Measurements from ENCODE around the gene ATP8B4. TPM values are rescaled to one million over a fixed set of nuclear protein-coding genes. Genes with fewer than 3 reads are reported as not detected.

ATP8B4 gene
- polyA plus RNA-seq, 1 donor (not counting 4 experiments of a cell fraction or from before 2014, with no cell fraction given), result 0.05 TPM

DNA sequence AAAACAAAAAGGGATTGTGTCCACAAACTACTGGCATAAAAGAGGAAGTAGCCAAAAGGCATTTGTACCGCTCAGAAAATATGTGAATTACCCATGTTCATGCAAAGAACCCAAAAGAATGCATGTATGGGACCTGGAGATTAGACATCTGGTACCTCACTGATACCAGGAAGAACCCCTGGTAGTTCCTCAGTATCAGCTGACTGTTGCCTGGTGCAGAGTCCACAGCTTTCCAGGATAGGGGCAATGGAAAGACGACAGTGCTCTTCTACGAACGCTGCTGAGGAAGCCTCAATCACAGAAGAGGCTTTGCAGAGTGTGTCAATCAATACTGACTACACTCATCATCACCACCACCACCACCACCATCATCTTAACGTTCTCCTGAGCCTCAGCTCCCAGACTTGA is 63.3 kb downstream of the ATP8B4 start:
- DNase-seq (ENCODE audit: low read depth, low spot score) (no peak), FAIRE-seq (no peak)
- no peaks in the 10 kb centered on the region for H4K20me1 ChIP-seq (ENCODE audit: control insufficient read depth, extremely low read depth, insufficient read depth, low read length)
- dilution Hi-C loops (cut with MboI; ENCODE audit: extremely low pct_ligation_motif_present, low sequenced_read_pairs), result no loop called here
- H3K4me1 ChIP-seq (ENCODE audit: control insufficient read depth, extremely low read depth, insufficient read depth, low read length), result no peaks in the 10 kb centered on the region
- H3K27me3 ChIP-seq (ENCODE audit: control insufficient read depth, extremely low read depth, insufficient read depth, low read length), result peaks cover 3% of the 10 kb centered on the region
- no peak overlapping the region for H3K27ac ChIP-seq (ENCODE audit: control insufficient read depth, insufficient read depth, low read length)
- H3K79me2 ChIP-seq (ENCODE audit: control insufficient read depth, insufficient read depth, low read length), result no peaks in the 10 kb centered on the region
- H3K9me3 ChIP-seq (ENCODE audit: control insufficient read depth, low read depth, low read length), result no peaks in the 10 kb centered on the region
- no peaks in the 10 kb centered on the region for H3K9me1 ChIP-seq (ENCODE audit: control insufficient read depth, extremely low read depth, insufficient read depth, low read length)
- H3K4me3 ChIP-seq (ENCODE audit: control insufficient read depth in 2 of 3, extremely low read depth in 1 of 3, insufficient read depth in 2 of 3, low read depth in 1 of 3, low read length in 3 of 3), result no peak overlapping the region
- no peak overlapping the region for H2AFZ ChIP-seq (ENCODE audit: control insufficient read depth, low read length)
- H3K4me2 ChIP-seq (ENCODE audit: control insufficient read depth, extremely low read depth, insufficient read depth, low read depth, low read length), result no peak overlapping the region
- no peaks in the 10 kb centered on the region for H3K36me3 ChIP-seq (ENCODE audit: control insufficient read depth in 2 of 2, extremely low read depth in 1 of 2, insufficient read depth in 2 of 2, low read length in 2 of 2)
- TF ChIP-seq CTCF (optimal IDR thresholded peaks at IDR 0.05 in 1 of 3, IDR thresholded peaks at IDR 0.05 in 1 of 3, conservative IDR thresholded peaks at IDR 0.05 in 1 of 3; ENCODE audit: extremely low read depth in 1 of 3, insufficient read depth in 2 of 3, low read length in 3 of 3) (no peak), EZH2 (IDR thresholded peaks at IDR 0.05; ENCODE audit: low read length) (no peak)
- H3K9ac ChIP-seq (ENCODE audit: control insufficient read depth, extremely low read depth, insufficient read depth, low read length), result no peak overlapping the region

GRCh38 chr15:50055332-50055731 is 63.7 kb downstream of the ATP8B4 start:
- no peak for TF ChIP-seq CTCF (optimal IDR thresholded peaks at IDR 0.05 in 1 of 3, IDR thresholded peaks at IDR 0.05 in 1 of 3, conservative IDR thresholded peaks at IDR 0.05 in 1 of 3; ENCODE audit: extremely low read depth in 1 of 3, insufficient read depth in 2 of 3, low read length in 3 of 3)
- no peak for TF ChIP-seq EZH2 (IDR thresholded peaks at IDR 0.05; ENCODE audit: low read length)
- DNase-seq (ENCODE audit: low read depth, low spot score) (no peak), FAIRE-seq (no peak)
- H3K9me3 ChIP-seq (ENCODE audit: control insufficient read depth, low read depth, low read length), result no peaks in the 10 kb centered on the region
- H3K27me3 ChIP-seq (ENCODE audit: control insufficient read depth, extremely low read depth, insufficient read depth, low read length), result peaks cover 3% of the 10 kb centered on the region
- H3K4me2 ChIP-seq (ENCODE audit: control insufficient read depth, extremely low read depth, insufficient read depth, low read depth, low read length), result no peak overlapping the region
- H3K27ac ChIP-seq (ENCODE audit: control insufficient read depth, insufficient read depth, low read length), result no peak overlapping the region
- no peaks in the 10 kb centered on the region for H3K4me1 ChIP-seq (ENCODE audit: control insufficient read depth, extremely low read depth, insufficient read depth, low read length)
- no peaks in the 10 kb centered on the region for H3K36me3 ChIP-seq (ENCODE audit: control insufficient read depth in 2 of 2, extremely low read depth in 1 of 2, insufficient read depth in 2 of 2, low read length in 2 of 2)
- no peak overlapping the region for H2AFZ ChIP-seq (ENCODE audit: control insufficient read depth, low read length)
- H3K79me2 ChIP-seq (ENCODE audit: control insufficient read depth, insufficient read depth, low read length), result no peaks in the 10 kb centered on the region
- H4K20me1 ChIP-seq (ENCODE audit: control insufficient read depth, extremely low read depth, insufficient read depth, low read length), result no peaks in the 10 kb centered on the region
- no peaks in the 10 kb centered on the region for H3K9me1 ChIP-seq (ENCODE audit: control insufficient read depth, extremely low read depth, insufficient read depth, low read length)
- dilution Hi-C loops (cut with MboI; ENCODE audit: extremely low pct_ligation_motif_present, low sequenced_read_pairs), result no loop called here
- H3K9ac ChIP-seq (ENCODE audit: control insufficient read depth, extremely low read depth, insufficient read depth, low read length), result no peak overlapping the region
- H3K4me3 ChIP-seq (ENCODE audit: control insufficient read depth in 2 of 3, extremely low read depth in 1 of 3, insufficient read depth in 2 of 3, low read depth in 1 of 3, low read length in 3 of 3), result no peak overlapping the region
